Esophagus squamous epithelium (tissue), 5 donors: ENCODE data around the gene SPATS2L. TPM values are rescaled to one million over a fixed set of nuclear protein-coding genes. Genes with fewer than 3 reads are reported as not detected.

Experiments
- DNase-seq: peaks from one replicate; lab custom pipeline; 2025; lab: John Stamatoyannopoulos, UW
- H3K27ac ChIP-seq, 4 donors: fragments of 200-600 bp; sonication (generic); one replicate each; pipeline ENCODE4 v1.5.1; 2016 to 2019; ENCODE audit warnings: mild to moderate bottlenecking in 1 of 4
- H3K27me3 ChIP-seq, 4 donors: fragments of 200-600 bp; sonication (generic); 1 replicate in 3 of 4; 2 replicates in 1 of 4; pipeline versions ENCODE4 v1.5.1 to v1.6.0; 2017 to 2021; ENCODE audit warnings: antibody characterized with exemption in 1 of 4
- H3K36me3 ChIP-seq, 3 donors: fragments of 200-600 bp; sonication (generic); one replicate each; pipeline ENCODE4 v1.5.1; 2016 to 2019
- H3K4me1 ChIP-seq, 3 donors: fragments of 200-600 bp; sonication (generic); one replicate each; pipeline ENCODE4 v1.5.1; 2017 to 2019
- H3K4me3 ChIP-seq, 4 donors: fragments of 200-600 bp; sonication (generic); 1 replicate in 3 of 4; 2 replicates in 1 of 4; pipeline ENCODE4 v1.5.1; 2016 to 2019; ENCODE audit warnings: mild to moderate bottlenecking in 2 of 4, moderate library complexity in 1 of 4
- H3K9me3 ChIP-seq, 3 donors: fragments of 200-600 bp; sonication (generic); one replicate each; pipeline ENCODE4 v1.5.1; 2016 to 2019
- POLR2A ChIP-seq, 4 donors: fragments of 450-650 bp; IDR thresholded peaks; one replicate each; pipeline ENCODE4 v1.6.1; 2017; ENCODE audit warnings: antibody characterized with exemption in 4 of 4, mild to moderate bottlenecking in 4 of 4, moderate library complexity in 3 of 4
- WGBS, 2 donors: methylation state at CpG; one replicate each; pipeline ENCODE4 v1.1.5; 2018; 5-methylcytosine and 5-hydroxymethylcytosine counted together
- intact Hi-C: fragments of 100-400 bp; cut with DNase I; formaldehyde crosslinking; loops from one replicate; pipeline ENCODE4 v1.15.0; 2022
- total RNA-seq, 4 donors: library from RNA; depleted of rRNA; stranded (reverse); fragments of >200 nt; gene quantifications; one replicate each; pipeline ENCODE4 v1.1.0, GENCODE V29; 2016
- TF ChIP-seq, protein P1 (sequence below), 6 experiments: fragments of 450-650 bp in 4 of 6; fragments of 200-600 bp in 2 of 6; sonication (generic) in 2 of 6; IDR thresholded peaks; one replicate each; pipeline ENCODE4 v1.5.1; 2016 to 2019; ENCODE audit warnings: antibody characterized with exemption in 6 of 6, mild to moderate bottlenecking in 4 of 6, moderate library complexity in 4 of 6
- donor health status: DM: yes; HTN: yes; CAD: no.

SPATS2L gene
- total RNA-seq, 4 donors from 2014 or later: 53.2 to 91.9 (median 68.3) TPM

DNA sequence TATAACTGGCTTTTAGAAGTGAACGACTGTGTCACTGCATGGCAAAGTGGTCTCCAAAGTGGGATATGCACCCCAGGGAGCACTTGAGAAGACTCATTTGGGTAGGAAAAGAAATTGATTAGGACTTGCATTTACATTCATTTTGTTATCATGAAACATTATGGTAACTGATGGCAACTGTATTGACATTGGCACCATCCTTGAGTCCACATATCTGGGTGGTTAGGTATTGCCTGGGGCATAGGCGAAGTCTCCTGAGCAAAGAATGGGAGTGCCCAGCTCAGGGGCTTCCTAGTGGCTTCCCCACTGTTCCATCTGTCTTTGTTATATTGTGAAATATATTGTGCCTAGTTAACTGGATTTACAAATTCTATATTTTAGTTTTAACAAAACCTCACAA lies 29.2 kb downstream of the SPATS2L start:
- Histone ChIP-seq H3K27ac (no peak overlapping the region), H3K9me3 (no peaks in the 10 kb centered on the region), H3K4me3 (no peak overlapping the region), H3K27me3 (no peaks in the 10 kb centered on the region), H3K36me3 (peaks cover 0 to 17% (median 0%) of the 10 kb centered on the region in 3 donors), H3K4me1 (peaks cover 6 to 65% (median 25%) of the 10 kb centered on the region in 3 donors)
- TF ChIP-seq, protein P1, sequence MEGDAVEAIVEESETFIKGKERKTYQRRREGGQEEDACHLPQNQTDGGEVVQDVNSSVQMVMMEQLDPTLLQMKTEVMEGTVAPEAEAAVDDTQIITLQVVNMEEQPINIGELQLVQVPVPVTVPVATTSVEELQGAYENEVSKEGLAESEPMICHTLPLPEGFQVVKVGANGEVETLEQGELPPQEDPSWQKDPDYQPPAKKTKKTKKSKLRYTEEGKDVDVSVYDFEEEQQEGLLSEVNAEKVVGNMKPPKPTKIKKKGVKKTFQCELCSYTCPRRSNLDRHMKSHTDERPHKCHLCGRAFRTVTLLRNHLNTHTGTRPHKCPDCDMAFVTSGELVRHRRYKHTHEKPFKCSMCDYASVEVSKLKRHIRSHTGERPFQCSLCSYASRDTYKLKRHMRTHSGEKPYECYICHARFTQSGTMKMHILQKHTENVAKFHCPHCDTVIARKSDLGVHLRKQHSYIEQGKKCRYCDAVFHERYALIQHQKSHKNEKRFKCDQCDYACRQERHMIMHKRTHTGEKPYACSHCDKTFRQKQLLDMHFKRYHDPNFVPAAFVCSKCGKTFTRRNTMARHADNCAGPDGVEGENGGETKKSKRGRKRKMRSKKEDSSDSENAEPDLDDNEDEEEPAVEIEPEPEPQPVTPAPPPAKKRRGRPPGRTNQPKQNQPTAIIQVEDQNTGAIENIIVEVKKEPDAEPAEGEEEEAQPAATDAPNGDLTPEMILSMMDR (IDR thresholded peaks at IDR 0.05): no peak
- DNase-seq: no peak
- WGBS, 2 donors: 67 to 77% methylated on average over 2 of the region's 2 CpGs
- intact Hi-C loops: no loop called here

DNA sequence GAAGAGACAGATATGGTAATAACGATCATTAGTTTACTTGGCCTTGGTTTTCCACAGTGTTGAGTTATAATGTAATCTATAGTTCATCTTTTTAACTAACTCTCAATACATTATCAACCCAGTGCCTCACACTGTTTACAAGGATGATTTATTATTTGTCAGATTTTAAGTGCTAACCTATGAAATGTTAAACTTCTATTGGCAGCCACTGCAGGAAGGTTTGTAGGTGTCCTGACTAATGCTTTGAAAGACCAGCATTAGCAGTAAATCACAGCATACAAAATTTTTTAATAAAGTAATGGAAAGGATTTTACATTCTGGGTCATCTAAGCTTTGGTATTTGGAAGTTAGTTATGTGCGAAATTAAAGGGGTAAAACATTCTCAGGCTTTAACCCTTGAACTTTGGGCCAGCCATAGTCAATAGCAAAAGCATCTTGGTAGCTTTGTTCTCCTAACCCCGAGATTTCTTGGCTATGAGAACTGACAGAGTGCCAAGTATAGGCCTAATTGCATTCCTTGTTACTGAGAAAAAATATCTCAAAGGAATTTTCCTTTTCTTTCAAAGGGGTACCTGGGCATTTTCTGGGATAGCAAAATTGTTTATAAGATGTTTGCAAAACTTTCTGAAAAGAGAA lies 30.6 kb downstream of the SPATS2L start:
- peaks cover 6 to 65% (median 25%) of the 10 kb centered on the region in 3 donors for H3K4me1 ChIP-seq
- no peak overlapping the region for H3K4me3 ChIP-seq
- H3K9me3 ChIP-seq: no peaks in the 10 kb centered on the region
- TF ChIP-seq POLR2A (IDR thresholded peaks at IDR 0.05): no peak
- TF ChIP-seq, protein P1 (IDR thresholded peaks at IDR 0.05): no peak
- H3K27ac ChIP-seq: peak overlapping the region in 3 of 4 donors; percentile 7 to 33 (median 32)
- 37 to 45% methylated on average over 3 of the region's 3 CpGs for WGBS, 2 donors
- intact Hi-C loops: no loop called here
- DNase-seq: no peak
- H3K36me3 ChIP-seq: peaks cover 0 to 5% (median 0%) of the 10 kb centered on the region in 3 donors
- H3K27me3 ChIP-seq: no peaks in the 10 kb centered on the region

DNA sequence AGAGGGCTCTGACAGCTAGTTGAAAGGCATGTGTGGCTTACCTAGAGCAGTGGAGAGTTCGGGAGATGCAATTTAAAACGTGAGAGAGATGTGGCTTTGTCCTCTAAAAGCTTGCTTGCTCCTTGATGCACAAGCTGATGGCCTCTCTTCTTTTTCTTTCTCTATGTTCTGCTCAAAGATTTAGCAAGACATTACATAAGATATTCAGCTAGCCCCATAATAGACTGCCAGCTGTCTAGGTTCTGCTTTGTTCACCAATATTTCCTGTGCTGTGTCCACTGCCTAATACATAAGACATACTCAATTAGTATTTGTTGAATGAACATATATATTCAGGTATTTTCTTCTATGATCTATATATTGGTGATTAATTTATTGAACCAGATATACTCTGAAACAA lies 31.1 kb downstream of the SPATS2L start:
- no peaks in the 10 kb centered on the region for H3K9me3 ChIP-seq

DNA sequence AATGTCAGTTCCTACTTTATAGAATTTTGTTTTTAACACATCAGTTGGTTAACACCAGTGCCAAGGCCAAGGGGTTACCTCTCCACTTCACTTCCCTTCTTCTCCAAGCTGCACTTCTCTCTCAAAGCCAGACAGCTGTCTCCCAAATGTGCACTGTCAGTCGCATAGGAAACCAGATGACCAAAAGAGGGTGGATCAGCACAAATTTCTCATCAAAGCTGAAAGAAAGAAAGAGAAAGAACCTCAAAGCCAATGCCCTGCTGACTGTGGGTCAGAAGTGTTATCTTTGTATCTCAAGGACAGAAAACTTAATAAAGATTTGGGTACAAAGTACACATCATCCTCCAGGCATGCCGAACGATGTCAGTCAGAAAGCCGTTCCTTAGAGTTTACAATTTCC lies 32.2 kb downstream of the SPATS2L start:
- no peaks in the 10 kb centered on the region for H3K27me3 ChIP-seq
- peaks cover 6 to 65% (median 25%) of the 10 kb centered on the region in 3 donors for H3K4me1 ChIP-seq
- TF ChIP-seq, protein P1 (IDR thresholded peaks at IDR 0.05): no peak
- TF ChIP-seq POLR2A (IDR thresholded peaks at IDR 0.05): no peak
- WGBS, 2 donors: 51 to 76% methylated on average over 4 of the region's 4 CpGs
- peaks cover 0 to 5% (median 0%) of the 10 kb centered on the region in 3 donors for H3K36me3 ChIP-seq
- intact Hi-C loops: no loop called here
- DNase-seq: no peak
- no peaks in the 10 kb centered on the region for H3K9me3 ChIP-seq
- peak overlapping the region in 3 of 4 donors; percentile 27 to 40 (median 28) for H3K27ac ChIP-seq
- H3K4me3 ChIP-seq: no peak overlapping the region

More for the DNA sequence above, 31.1 kb downstream of the SPATS2L start:
- peaks cover 6 to 65% (median 25%) of the 10 kb centered on the region in 3 donors for H3K4me1 ChIP-seq
- no peak for DNase-seq
- TF ChIP-seq, protein P1 (IDR thresholded peaks at IDR 0.05): no peak
- no peak for TF ChIP-seq POLR2A (IDR thresholded peaks at IDR 0.05)
- 63 to 71% methylated on average over 2 of the region's 2 CpGs for WGBS, 2 donors
- no peaks in the 10 kb centered on the region for H3K27me3 ChIP-seq
- H3K4me3 ChIP-seq: no peak overlapping the region
- H3K27ac ChIP-seq: peak overlapping the region in 3 of 4 donors; percentile 7 to 33 (median 32)
- intact Hi-C loops: no loop called here
- peaks cover 0 to 5% (median 0%) of the 10 kb centered on the region in 3 donors for H3K36me3 ChIP-seq

DNA sequence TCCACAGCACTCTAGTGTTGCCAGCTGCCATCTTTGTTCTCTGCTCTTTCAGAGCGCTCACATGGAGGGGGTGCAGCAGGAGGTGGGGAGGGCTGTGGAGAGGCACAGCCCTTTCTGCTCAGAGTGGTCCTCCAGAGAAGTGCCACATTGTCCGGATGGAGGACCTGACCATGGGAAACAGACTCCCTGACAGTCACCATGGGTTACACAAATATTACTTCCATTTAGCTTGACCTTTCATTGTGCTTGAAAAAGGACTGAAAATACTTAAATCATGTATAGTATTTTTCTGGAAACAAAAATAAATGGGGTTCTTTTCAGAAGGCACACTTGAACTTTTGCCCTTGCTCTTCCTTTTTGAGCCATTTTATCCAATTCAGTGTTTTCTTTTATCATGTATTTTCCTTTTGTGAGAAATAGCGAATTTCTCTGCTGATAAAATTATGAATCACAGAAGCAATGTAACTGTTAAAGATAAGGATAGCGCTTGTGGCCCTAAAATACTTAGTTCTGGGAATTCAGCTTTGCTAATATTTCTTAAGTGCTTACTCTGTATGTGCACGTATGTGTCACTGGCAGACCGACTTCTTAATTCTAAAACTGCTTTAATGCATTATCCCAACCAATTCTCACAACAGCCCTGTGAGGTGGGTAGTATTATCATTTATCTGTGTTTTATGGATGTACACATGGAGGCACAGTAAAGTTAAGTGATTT lies 34.2 kb downstream of the SPATS2L start:
- H3K4me3 ChIP-seq: no peak overlapping the region
- H3K9me3 ChIP-seq: no peaks in the 10 kb centered on the region
- no peak for DNase-seq
- H3K27me3 ChIP-seq: no peaks in the 10 kb centered on the region
- H3K4me1 ChIP-seq: peaks cover 6 to 58% (median 17%) of the 10 kb centered on the region in 3 donors
- intact Hi-C loops: no loop called here
- no peak overlapping the region for H3K27ac ChIP-seq
- H3K36me3 ChIP-seq: peaks cover 0 to 5% (median 0%) of the 10 kb centered on the region in 3 donors
- WGBS, 2 donors: 77 to 89% methylated on average over 5 to 6 of the region's 6 CpGs
- no peak for TF ChIP-seq POLR2A (IDR thresholded peaks at IDR 0.05)
- TF ChIP-seq, protein P1 (IDR thresholded peaks at IDR 0.05): no peak
